SKM-1 treated with dmso at 0.1 percent for 144 hours (cell line): ENCODE data around the gene GMPR.

Experiments
- DNase-seq: peaks from one replicate; lab custom pipeline; 2025; ENCODE audit not compliant: unreplicated experiment; lab: John Stamatoyannopoulos, UW

GMPR gene

DNA sequence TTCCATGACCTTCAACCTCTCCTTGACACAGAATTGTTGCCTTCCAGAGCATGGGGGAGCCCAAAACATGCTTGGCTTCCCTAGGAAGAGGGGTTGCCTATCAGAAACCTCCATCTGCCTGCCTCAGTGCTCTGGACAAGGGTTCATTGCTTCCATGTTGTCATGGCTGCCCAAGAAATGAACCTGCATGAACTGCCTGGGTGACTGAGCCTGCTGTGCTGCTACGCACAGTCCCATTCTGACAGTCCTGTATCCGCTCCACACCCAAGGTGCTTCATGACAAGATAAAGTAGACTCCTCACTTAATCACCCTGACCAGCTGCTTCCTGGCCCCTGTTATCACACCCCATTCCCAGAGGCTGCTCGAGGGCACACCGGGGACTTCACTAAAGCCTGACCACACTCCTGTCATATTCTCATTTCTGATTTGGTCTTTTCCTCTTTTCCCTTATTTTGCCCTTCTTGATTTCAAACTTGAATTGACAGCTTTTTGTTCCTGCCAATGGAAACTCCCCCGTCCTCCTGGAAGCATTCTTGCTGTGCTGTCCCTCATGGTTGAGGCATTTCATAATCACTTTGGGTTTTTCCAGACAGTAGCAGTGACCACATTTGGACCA, 31.9 kb downstream of the GMPR start:
- no peak for DNase-seq

DNA sequence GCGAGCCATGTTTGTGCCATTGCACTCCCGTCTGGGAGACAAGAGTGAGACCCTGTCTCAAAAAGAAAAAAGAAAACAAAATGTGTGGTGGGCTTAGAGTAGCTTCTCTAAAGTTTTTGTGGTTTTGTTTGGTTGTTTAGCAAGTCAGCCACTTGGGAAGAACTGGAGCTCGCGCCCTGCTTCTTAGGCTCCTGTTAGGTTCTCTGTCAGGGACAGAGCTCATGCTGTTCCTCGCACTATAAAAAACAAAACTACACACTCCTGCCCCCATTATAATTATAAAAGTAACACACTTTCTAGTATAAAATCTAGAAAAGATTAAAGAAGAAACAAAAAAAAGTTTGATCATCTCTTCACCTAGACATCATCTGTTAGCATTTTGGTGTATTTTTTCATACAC, 33.0 kb downstream of the GMPR start:
- no peak for DNase-seq

DNA sequence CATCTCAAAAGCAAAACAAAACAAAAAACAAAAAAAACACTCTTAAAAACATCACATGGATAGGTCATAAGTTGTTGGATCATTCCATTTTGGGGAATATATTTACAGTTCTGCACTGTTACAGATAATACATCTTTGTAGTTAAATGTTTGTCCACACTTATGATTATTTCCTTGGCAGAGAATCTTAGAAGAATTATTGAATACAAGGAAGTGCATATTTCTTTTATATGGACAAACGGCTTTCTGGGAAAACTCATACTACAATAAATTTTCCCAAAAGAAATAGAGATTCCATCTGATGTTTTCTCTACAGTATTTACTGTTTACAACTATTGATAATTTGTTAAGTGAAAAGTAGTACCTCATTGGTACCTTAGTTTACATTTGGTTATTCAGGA, 33.8 kb downstream of the GMPR start:
- no peak for DNase-seq

DNA sequence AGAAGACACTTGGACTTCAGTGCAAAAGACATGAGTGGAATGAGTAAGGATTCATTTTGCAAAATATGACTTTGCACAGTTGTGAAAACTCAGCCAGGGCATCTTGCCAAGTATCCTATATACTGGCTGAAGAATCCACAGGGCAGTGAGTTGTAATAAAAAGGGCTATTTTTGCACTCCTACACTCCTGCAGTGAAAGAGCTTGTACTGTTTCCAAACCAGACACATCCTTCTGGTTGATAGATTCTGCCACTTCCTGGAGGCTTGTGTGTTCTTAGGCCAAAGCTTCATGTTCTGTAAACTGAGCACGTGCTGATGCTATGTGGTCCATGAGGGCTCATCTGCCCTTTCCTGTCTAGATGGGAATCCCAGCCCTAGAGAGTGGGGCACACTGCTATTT, 34.9 kb downstream of the GMPR start:
- no peak for DNase-seq

DNA sequence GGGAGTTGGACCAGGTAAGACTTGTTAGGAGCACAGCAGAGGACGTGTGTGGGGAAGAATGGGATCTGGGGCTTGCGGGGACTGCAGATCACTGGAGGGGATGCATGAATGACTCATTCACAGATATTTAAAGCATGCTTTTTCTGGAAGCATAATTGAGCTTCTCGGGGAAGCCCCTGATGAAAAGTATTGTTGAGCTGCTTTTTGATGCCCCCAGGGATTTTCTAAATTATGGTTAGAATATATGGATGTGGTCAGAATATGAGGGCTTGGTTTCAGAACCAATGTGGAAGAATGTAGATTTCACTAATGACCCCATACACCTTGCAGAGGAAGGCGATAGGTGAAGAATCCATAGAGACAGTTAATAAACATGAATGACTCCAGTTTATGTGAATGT, 36.1 kb downstream of the GMPR start:
- no peak for DNase-seq

DNA sequence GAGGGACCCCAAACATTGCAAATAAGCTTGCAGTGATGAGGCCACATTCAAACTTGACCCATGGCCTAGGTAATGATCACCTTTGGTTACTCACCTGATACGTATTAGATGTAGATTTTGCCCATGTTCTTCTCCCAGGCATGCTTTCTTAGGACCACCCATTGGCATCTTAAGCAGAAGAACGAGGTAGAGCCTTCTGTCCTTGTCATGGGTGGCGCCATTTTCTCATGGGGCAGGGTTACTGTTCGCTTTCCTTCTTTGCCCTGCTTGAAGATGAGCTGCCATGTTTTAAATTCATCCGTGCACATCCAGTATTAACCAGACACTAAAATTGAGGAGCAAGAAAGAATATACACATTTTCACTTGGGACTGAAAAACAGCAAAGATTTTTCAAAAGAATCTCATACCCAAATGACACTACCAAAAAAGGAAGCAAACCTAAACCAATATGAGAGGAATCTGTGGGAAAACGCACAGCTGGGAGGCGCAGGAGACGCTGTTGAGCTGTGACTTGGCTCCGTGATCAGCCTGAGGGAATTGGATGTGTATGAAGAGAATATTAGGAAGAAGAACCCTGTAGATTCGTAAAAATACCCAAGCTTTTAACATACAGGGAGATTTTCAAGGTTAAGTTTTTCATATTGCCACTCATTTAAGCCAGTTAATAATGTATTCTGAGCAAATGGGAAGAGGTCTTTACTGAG, 36.6 kb downstream of the GMPR start:
- DNase-seq: no peak

DNA sequence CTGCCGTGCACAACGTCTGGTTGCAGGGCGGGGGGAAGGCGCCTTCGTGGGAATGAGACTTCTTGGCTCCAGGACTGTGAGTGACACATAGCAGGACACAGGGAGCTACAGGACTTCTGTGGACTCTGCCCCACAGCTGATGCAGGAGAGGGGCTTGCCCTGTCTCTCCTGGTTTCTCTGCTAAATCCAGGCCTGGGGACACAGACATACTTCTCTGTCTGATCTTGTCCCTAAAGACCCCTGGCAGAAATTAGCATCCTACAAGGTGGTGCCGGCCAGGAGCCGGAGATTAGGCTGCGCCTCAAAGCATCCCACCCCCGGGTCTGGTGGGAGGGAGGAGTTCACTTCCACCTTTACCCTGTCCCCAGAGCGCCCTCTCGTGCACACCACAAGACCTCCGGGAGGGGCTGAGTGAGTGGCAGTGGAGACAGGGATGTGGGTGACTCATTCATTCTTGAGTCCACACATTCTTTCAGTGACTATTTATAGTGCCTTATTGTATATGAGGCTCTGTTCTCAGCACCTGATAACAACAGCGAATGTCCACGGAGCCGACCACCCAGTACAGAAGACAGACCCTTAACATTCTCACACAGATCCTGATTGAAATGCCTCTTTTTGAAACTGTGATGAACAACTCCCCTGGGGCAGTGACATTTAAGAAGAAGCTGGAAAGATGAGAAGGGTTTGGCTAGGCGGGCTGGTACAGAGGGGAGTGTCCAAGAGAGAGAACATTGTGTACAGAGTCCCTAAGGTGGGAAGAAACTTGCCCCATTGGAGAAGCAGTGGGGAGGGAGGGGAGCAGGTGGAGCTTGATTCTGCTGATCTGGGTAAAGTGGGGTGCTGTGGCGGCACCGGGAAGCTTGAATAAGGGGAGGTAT, 39.0 kb downstream of the GMPR start:
- peak; percentile 42 for DNase-seq

DNA sequence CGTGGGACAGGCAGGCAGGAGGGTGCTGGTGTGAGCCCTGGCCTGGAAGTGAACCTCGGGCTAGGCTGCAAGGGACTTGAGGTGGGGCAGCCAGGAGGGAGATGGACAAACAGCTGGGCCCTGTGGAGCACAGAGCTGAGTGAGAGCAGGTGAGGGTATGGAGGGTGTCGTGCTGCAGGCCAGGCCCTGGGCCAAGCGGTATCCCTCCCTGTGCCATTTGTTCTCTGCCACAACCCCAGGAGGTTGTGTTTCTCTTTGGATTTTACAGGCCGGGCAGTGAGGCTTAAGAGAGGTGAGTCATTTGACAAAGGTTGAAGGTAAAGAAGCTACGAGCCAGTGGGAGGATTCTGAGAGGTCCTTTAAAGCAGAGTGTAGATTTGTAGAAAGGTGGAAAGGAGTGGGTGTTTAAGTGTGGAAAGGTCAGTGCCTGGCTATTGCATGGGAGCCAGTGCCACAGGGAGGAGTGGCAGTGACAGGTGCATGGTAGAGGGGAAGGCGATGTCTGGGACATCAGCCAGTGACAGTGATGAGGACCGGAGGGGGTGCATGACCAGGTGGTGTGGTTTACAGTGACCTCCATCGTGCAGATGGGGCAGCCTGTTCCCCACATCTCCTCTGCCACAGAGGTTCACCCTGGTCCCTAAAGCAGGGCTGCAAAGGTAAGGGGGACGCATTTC, 39.8 kb downstream of the GMPR start:
- DNase-seq: no peak

DNA sequence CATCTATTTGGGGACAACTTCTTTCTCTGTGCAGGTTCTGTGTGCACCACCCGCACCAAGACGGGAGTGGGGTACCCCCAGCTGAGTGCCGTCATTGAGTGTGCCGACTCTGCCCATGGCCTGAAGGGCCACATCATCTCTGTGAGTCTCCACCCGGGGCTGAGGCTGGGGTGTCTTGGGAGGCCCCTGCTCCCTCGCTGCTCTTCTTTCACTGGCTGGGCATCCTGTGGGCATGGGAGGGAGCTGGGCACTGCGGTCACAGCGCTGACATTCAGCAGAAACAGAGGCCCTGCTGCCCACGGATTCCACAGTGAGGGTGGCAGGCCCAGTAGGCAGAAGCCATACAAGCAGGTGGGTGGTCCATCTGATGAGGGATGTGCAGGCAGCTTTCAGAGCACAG, 40.4 kb downstream of the GMPR start:
- no peak for DNase-seq

DNA sequence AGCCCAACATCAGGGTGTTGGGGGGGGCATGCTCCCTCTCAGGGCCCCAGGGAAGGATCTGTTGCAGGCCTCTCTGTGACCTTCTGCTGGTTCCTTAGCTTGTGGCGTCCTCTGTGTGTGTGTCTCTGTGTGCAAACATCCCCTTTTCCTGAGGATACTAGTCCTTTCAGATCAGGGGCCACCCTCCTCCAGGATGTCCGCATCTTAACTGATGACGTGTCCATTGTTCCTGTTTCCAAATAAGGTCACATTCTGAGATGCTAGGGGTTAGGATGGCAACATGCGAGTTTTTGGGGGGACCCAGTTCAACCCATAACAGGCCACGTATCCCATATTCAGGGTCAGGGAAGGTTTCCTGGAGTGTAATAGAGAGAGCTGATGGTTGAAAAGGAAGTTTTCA, 40.9 kb downstream of the GMPR start:
- no peak for DNase-seq

DNA sequence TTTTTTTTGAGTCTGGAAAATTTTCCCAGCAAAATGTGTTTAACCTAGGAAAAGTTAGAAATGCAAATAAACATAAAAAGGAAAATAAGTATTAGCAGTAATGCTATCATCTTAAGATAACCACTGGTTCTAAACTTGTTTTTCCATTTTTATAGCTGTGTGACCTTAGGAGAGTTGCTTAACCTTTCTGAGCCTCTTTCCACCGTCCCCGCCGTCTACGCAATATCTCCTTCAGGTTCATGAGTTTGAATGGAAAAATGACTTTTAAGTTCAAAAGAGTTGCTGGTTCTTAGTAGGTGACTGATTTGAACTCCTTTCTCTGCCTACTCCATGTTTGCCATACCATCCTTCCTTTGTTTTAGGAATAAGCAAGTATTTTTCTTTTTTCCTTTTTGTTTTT, 44.0 kb downstream of the GMPR start:
- DNase-seq: no peak

DNA sequence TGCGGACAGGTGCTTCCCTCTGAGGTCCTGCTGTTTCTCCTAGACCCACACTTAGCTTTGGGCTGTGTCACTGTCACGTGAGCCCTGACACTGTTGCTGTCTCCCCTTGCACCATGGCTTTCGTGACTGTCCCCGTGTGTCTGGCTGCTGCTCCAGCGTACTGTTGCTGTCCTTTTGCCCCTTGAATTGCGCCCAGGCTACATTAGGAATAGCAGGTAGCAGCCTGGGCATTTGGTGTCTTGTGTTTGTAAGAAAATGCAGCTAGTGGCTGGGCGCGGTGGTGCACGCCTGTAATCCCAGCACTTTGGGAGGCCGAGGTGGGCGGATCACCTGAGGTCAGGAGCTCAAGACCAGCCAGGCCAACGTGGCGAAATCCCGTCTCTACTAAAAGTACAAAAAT, 46.1 kb downstream of the GMPR start:
- no peak for DNase-seq

DNA sequence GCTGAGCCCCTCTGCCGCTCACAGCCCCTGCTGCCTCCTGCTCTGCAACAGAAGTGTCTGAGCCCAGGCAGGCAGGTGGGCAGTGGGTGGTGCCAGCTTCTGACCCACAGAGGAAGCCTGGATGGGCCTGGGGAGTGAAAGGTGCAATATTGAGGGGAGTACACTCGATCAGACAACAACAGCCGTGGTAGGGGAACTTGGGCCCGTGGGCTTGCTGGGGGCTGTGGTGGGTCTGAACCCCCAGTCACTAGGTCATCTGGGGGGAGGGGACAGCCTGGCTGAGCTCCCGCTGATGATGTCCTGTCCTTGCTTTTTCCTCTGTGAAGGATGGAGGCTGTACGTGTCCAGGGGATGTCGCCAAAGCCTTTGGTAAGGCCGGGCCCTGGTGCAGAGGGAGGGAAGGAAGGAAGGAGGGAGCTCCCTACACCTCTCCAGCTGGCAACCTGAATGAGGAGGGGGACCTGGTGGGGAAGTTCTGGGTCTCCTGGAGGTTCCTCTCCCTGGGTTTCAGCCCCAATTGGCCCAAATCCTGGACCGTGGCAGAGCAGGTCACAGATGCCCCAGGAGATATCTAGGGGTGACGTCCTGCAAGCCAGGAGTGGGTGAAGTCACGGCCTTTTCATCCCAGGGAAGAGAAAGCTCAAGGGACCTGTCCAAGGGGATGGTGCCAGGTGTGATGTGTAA, 47.2 kb downstream of the GMPR start:
- no peak for DNase-seq

DNA sequence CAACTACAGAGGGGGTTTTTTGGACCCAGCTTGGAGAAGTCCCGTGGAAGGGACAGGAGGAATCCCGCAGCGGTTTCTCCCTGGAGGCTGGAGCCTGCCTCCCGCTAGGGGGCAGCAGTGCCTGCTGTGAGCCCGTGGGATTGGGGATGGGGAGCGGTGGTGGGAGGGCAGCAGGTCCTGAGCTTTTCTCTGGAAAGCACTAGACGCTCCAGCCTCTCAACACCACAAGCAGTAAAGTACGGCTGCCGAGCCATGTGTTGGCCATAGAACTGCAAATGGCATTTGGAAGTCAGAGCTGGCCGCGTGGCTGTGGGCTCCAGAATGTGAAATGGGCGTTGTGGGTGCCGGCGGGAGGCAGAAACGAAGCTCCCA, 47.8 kb downstream of the GMPR start:
- DNase-seq: peak; percentile 29

DNA sequence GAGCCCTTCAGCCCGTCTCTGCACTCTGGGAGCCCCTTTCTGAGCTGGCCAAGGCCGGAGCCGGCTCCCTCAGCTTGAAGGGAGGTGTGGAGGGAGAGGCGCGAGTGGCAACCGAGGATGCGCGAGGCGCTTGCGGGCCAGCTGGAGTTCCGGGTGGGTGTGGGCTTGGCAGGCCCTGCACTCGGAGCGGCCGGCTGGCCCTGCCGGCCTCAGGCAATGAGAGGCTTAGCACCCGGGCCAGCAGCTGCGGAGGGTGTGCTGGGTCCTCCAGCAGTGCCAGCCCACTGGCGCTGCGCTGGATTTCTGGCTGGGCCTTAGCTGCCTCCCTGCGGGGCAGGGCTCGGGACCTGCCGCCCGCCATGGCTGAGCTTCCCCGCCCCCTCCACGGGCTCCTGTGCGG, 49.8 kb downstream of the GMPR start:
- no peak for DNase-seq

DNA sequence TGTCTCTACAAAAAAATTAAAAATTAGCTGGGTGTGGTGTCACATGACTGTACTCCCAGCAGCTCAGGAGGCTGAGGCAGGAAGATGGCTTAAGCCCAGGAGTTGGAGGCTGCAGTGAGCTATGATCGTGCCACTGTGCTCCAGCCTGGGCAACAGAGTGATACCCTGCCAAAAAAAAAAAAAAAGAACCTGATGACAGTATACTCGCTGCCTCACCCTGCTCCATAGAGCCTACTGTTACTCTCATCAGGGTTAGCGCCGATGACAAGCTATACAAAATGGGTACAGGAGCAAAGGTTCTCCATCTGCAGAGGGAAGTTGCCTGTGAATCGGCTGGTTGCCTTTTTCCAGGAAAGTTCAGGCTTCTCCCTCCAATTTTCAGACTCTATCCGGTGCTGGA, 53.4 kb downstream of the GMPR start:
- no peak for DNase-seq

DNA sequence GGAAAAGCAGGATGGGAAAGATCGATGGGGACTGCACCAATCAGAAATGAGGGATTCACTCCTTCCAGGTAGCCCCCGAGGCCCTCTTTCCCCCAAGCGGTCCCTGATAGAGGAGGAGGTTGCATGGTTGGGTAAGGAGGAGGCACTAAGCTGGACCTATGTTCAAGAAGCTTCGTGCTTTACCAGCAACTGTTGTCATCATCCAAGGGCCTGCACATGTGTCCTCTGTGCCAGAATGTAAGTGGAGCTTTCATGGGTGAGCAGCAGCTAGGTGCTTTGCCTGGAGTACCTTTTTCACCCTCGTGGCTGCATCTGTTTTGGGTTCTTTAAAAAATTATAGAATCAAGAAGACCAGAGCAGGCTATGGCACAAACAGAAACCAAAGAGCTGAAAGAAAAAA, 54.0 kb downstream of the GMPR start:
- no peak for DNase-seq

DNA sequence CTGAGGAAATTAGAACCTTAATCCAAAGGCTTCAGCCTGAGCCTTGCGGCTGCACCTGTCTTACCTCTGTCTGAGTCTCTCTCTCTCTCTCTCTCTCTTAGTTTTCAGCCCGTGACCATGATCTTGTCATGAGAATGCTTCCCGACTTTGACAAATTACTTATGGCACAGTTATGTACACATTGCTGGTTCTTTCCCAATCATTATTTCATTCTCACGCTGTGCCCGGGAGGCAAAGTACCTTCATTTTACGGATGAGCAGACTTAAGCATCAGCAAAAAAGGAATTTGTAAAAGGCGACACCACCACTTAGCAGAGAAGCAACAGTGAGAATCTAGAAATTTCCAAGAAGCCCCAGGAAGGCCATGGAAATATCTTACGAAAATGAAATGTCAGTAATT, 54.6 kb downstream of the GMPR start:
- DNase-seq: no peak

DNA sequence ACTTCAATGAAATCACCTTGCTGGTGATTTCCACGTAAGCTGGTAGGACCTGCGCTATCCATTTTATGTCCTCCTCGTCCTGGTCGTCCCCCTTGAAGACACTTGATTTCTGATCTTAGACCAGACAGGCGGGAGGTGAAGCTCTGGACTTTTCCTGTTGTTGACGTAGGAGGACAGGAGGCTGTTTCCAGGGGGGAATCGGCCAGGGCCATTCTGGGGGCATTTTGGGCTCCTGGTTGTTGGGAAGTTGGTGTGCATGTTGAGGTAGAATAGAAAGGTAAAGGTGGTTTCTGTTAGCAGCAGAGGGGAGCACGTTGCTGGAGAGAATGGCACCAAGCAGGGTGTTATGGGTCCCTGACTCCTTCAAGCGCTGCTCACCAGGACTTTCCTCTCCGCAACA, 56.0 kb downstream of the GMPR start:
- no peak for DNase-seq

DNA sequence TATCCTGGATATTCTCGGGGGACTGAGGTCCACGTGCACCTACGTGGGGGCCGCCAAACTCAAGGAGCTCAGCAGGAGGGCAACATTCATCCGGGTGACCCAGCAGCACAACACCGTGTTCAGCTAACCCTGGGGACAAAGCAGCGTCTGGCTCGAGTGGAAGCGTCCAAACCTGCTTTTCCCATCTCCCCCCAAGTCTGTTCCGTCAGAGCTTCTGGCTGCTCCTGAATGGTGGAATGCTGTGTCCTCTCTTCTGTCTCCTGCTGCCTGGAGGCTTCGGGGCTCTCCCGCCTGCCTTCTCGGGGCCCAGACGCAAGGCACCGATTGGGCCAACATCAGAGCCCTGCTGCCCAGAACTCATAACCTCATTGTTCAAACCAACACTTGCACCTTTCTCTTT, 56.7 kb downstream of the GMPR start:
- DNase-seq: no peak

DNA sequence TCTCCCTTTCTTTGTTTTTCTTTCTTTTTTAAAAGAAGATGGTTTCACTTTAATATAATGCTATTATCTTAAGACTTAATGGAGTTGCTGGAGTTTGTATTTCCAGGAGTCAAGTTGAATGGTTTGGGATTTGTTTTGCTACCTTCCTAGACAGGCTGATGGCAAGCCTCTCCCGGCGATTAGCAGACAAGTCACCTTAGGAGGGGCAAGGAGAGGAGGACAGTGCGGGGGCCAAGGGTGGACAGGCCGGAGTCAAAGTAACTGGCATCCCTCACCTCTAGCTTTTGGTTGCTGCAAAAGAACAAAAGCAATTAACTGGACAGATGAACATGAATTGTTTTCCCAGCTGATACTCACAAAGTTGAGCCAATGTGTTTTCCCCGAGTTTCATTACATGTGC, 57.1 kb downstream of the GMPR start:
- DNase-seq: no peak
